GM20431 (cell line): Measurements from ENCODE around the gene MTHFD1.

Experiments
- in situ Hi-C: fragments of 300-500 bp; cut with MseI, MboI; formaldehyde crosslinking; loops from one replicate; pipeline ENCODE4 v1.15.0; 2020; ENCODE audit warnings: low sequenced_read_pairs; ENCODE audit not compliant: unreplicated experiment

Gene MTHFD1

DNA sequence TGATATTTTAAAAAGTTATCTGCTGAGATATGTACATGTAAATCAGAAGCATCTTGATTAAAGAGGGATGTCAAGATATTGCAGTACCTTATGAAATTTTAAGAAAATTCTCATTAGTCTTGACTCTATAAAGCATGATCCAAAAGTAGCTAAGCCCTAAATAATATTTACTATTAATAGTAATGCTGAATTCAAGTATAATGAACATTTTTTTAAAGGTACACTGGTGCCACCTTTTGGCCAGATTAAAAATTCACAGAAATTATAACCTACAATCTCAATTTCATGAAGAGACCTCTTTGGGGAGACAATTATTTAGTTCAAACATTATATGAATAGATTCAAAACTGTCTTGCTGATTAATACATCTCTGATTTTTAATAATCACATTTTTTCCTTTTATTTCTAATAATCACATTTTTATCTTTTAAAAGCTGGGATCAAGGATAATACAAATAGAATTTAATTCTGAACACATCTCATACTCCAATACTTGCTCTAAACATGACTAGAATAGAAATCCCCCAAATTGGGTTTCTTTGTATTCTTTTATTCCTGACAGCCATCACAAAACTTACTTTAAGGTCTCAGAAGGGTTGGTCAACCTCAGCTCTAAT lies 90.6 kb downstream of the MTHFD1 start:
- in situ Hi-C loops, result no loop called here

DNA sequence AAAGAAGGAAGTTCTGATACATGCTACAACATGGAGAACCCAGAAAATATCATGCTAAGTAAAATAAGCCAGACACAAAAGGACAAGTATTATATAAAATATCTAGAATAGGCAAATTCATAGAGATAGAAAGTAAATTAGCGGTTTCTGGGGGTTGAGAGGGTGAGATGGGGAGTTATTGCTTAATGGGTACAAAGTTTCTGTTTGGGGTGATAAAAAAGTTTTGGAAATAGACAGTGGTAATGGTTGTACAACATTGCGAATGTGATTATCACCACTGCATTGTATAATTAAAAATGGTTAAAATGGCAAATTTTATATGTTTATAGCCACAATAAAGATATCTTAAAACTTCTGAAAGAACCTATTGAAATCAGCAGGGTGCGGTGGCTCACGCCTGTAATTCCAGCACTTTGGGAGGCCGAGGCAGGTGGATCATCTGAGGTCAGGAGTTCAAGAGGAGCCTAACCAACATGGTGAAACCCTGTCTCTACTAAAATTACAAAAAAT lies 100.5 kb downstream of the MTHFD1 start:
- in situ Hi-C loops, result no loop called here

DNA sequence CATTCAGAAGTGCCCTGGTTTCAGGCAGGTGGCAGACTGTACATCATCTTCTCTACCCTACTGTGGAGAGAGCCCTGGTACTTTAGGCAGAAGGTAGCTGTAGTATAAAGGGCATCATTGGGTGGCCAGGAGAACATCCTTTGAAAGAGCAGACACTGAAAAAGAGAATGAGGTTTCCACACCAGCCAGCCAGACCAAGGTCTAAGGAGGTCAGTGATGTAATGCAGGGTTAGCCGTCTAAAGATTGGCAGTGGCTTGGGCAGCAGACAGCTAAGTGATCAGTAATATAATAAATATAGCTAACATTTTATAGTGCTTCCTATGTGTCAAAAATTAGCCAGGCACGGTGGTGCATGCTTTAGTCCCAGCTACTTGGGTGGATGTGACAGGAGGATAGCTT lies 103.5 kb downstream of the MTHFD1 start:
- in situ Hi-C loops, result no loop called here

DNA sequence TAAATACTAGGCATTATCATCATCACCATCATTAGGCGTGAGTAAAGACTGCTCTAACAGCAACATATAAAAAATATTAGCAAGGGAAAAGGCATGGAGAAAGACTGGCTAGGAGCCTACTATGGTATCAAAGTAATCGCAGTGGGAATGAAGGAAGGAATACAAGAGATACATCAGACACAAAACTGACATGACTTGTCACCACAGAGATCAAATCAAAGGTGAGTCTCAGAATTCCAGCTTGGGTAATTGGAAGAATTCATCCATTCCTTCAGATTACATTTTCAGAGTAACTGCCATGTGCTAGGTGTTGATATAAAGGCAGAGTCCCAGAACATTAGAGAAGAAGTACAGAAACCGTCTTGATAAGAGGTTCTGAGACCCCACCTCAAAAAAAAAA lies 105.3 kb downstream of the MTHFD1 start:
- in situ Hi-C loops, result no loop called here

DNA sequence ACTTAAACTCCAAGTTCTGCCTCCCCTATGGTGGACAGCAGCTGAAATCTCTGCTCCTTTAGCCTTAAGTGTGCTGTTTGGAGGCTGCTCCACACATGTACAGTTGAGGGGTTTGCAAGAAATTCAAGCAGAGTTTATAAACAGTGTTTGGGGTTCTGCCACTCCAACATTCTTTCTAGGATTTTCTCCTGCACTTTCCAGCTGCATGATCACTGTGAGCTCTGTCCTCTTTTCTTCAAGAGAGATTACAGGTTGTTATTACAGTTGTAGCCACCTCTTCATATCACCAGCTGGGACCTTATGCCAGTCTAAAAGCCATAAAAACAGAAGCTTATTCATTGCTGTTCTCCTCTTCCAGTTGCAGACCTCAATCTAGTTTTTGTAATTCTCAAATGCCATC lies 107.1 kb downstream of the MTHFD1 start:
- in situ Hi-C loops, result no loop called here

DNA sequence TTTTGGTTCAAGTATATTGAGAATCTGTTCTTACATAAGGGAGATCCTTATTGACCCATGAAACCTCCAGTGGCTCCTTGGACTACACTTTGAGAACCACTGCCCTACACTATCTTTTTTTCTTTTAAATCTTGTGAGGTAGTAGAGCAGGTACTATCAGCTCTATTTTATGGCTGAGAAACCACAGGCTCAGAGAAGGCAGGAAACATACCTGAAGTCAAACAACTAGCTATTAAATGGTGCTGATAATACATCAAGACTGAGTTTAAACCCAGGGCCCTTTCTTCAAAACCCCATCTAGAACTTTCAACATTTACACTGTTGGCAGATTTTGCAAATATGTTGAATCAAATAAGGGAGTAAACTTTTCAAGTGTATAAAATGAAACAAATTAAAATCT lies 108.6 kb downstream of the MTHFD1 start:
- in situ Hi-C loops, result no loop called here

DNA sequence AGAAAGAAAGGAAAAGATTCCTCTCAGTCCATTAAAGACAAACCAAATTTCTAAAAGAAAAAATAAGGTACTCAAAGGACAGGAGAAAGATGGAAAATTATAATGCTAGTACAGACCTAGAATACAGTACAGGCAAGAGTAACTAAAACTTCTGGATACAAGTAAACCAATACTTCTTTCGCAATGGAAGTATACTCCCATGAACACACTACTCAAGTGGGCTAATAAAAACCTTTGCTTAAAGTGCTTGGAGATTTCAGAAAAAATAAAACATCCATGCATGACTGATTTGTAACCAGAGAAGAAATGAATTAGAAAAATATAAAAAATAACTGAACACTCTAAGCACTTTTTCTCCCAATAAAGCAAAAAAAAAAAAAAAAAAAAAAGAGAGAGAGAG lies 111.9 kb downstream of the MTHFD1 start:
- in situ Hi-C loops, result no loop called here

DNA sequence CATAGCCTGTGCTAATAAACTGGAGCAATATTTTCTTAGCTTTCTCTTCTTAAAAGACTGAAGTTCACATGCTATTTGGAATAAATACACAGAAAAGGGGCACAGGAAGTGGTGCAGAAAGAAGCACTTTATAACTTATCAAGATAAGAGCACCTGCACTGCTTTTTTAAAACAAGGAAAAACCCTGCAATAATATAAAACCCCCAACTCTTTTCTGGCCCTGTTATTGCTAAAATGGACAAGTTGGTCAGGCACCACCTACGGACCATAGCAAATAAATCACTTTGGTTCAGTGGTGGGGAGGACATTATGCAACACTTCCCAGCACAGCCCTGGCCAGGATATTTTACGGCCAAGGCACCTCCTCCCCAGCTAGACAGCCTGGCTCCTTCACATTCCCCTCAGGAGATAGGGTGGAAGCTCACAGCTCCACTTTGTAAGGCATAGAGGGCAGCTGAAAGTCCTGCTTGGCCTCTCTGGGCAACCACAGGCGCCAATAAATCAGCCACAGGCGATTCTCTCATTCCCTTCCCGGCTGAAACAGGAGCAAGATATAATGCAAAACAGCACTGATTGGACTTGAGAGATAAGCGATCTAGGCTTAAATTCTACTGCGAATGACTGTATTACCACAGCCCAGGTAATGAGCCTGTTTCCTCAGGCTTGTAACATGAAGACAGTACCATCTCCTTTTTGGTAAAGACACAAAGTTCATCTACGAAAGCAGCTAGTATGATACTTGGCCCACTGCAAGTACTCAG lies 113.4 kb downstream of the MTHFD1 start:
- in situ Hi-C loops, result no loop called here

DNA sequence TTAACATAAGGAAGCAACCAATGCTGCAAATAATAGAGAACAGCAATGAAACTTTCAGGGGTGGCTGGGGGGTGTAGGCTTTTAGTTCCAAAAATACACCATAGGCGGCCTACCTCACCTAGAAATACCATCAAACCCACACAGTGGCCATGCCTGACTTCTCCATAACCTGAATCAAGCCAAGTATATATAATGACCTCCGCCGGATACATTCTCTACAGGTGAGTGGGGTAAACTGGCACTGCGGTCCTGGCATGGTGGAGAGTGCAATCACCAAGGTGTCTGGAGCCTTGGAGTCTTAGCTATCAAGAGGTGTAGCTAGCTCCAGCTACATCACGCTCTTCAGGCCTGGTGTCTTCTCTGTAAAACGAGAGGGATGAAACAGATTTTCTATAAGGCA lies 114.3 kb downstream of the MTHFD1 start:
- in situ Hi-C loops, result no loop called here

DNA sequence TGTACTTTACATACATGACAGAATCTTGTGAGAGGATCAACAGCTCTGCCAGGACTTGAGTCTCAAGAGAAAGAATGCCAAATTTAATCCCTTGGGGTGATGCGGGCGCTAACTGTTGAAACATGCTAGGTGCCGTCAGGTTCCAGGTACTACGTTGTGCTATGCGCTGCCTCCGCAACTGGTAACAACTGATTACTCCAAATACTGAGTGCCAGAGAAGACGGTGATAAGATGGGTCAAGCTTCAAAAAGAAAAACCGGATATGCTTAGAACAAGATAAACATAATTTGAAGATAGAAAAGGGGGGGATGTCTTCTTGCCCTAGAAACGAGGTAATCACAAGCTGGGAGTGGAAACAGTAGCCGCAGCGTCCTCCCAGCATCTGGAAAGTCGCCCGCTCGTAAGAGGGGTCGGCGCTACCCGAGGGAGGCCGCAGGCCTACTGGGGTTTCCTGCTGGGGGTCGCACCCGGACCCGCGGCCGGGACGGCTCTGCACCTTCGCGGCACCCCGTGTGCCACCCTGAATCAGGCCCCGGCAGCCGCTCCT lies 114.8 kb downstream of the MTHFD1 start:
- in situ Hi-C loops, result no loop called here

DNA sequence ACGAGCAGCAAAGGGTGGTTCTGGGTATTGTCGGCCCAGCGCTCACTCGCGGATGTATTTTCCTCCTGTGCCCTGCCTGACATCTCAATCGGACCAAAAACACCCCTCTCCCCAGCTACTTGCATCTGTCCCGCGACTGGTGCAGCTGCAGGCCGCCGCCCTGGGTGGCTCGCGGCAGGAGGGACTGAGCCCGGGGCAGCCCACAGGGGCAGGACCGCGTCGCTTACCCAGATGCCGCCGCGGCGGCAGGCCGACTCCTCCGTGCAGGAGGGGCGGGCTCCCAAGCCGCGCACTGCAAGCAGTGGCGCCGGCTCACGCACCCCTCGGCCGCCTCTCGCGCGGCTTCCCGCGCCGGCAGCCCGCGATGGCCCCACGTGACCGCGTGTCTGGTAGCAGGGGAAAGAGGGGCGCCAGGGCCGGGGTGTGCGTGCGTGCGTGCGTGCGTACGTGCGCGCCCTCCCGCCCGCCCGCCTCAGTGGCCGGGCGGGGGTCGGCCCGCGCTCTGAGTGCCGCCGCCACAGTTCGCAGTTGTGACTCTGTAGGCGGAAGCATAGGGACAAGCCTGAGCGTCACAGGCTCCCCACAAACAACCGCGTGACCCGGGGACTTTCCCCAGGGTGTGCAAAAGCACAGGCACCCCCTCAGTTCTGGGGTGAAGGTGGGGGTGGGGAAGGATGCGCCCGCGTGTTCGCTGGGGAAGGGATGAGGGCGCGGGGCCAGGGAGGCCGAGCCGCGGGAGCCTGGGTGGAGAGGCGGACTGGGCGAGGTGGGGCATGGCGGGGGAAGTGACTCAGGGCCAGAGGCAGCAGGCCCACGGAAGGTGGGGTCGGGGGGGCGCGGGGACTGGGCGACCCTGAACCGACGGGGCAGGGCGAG lies 115.5 kb downstream of the MTHFD1 start, which contains the start of gene ZBTB25:
Gene ZBTB25, minus strand, starts transcription at position 405 of the 876 bp plus-strand sequence. CDS start 13,305 bp downstream, outside the sequence.
- in situ Hi-C loops, result no loop called here

DNA sequence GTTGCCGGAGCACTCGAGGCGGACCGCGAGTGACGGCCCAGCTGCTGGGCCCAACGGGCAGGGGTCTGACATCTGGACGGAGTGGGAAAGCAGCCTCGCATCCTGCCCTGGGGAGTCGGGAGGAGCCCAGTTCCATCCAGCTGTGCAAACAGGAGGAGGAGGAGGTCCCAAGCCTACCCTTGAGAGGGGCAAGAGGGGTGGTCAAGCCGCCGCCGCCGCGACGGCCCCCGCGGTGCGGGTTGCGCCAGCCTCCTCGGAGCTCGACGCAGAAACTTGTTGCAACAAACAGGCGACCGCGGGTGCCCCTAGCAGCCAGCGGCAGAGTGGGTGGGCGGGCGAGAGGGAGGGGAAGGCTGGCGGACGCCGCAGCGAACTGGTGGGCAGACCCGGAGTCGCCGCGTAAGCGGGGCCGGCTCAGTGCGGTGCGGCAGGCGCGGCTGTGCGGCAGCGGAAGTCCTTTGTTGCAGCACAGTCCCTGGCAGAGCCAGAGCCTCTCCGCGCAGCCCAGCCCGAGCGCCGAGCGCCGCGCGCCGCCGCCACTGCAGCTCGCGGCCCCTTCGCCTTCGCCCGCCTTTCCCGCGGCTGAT lies 116.2 kb downstream of the MTHFD1 start, which contains the start of gene ZBTB1:
Gene ZBTB1, plus strand, starts transcription at position 461 of the 587 bp plus-strand sequence. CDS start 16,735 bp downstream, outside the sequence.
- in situ Hi-C loops, result no loop called here

DNA sequence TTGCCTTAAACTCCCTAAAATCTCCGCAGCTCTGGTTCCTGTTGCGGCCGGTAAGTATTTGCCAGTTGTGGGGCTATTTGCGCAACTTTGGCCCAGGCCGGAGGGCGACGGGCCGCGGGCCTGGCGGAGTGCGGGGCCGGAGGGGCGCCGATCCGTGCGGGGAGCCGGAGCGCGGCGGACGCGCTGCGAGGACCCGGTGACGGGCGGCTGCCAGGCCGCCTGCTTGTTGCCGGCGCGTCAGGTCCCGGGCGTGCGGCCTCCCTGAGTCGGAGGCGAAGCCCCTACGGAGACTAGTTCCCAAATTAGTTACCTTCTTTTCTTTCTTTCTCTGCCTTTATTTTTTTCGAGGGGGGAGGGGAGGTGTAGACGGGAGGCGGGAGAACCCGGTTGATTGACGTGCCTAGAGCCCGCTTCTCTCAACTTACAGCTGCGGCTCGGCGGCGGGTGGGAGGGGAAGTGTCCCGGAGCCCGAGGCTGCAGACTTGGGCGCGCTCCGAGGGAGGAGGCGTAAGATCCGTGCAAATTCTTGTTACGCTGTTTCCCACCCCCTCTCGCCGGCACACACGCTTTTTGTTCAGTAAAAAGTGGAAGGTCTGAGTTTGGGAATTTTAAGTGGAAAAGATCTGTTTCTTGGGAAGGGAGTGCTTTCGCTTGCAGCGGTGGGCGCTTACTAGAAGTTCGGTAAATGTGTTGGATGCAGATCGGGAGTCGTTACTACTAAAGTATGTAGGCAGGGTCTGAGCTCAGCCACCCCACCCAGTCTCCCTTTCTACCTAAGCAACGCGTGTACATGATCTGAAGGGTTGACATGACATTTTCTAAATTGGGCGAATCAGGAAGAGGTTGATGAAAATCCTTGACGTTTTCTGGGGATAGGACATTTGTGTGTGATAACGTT lies 117.0 kb downstream of the MTHFD1 start:
- in situ Hi-C loops, result no loop called here

DNA sequence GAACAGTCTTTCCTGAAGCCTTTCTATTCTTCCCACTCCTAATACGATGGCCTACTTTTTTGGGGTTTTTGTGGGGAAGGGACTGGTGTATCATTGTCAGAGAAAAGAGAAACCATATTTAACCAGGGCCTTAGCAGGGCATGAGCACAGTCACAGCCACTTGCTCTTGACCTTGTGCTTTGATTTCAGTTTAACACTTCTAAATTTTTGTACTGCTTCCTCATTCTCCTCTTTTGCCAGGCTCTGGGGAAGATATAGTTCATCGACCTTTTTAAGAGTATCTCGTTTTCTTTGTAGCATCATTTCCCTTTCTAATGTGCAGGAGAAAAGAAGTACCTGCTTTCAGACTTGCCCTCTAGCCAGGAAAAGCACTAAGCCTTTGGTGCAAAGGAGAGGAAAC lies 118.6 kb downstream of the MTHFD1 start:
- in situ Hi-C loops, result no loop called here

DNA sequence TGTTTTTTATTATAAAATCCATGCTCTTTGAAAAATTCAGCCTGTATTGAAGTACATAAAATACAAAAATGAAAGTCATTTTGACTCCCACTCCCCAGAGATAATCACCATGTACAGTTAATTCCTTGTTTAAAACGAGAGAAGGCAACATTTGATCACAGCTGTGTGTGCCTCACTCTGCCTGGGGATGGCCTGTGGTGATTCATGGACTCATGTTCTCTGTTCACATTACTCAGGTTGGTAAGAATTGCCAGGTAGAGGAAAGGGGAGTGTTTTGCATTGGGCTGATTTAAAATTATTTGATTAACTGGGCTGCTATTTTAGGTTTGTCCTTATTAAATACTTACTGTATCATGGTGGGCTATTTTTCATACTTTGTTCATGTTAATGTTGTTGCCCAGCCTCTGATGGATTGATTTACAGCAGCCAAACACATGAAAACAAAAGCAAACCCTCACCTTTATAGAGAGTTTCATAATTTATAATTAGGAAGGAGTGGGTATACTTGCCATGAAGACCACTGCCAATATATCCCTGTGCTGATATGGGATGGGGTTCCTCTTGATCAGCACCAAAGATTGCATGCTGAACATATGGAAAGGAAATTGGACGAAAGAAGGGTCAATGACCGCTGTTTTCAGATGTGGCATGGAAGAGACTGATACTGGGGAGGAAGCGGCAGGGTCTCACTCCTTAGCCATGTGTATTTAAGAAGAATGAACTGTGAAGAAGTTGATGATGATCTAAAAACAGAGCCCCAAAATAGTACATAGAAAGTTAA lies 119.4 kb downstream of the MTHFD1 start:
- in situ Hi-C loops, result no loop called here

DNA sequence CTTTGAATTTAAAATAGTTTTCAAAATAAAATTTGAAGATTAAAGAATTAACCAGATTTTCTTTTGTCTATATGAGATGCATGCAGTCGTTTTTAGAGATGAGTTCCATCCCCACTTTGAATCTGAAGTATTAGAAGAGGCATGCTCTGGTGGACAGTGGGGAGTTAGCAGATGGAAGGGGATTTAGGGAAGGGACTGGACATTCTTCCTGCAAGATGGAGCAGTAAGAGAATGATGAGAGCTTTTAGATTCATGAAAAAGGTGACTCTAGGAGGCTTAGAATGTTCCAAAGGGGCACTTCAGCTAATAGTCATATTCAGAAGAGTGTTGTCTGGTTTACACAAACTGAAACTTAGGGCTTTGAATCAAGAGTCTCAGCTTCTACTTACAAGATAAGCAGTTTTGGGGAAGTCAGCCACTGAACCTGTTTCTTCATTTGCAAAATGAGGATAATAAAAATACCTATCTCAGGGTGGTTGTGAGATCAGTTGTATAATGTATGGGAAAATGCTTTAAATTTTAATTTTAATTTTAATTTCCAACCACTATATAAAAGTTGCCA lies 120.1 kb downstream of the MTHFD1 start:
- in situ Hi-C loops, result no loop called here

DNA sequence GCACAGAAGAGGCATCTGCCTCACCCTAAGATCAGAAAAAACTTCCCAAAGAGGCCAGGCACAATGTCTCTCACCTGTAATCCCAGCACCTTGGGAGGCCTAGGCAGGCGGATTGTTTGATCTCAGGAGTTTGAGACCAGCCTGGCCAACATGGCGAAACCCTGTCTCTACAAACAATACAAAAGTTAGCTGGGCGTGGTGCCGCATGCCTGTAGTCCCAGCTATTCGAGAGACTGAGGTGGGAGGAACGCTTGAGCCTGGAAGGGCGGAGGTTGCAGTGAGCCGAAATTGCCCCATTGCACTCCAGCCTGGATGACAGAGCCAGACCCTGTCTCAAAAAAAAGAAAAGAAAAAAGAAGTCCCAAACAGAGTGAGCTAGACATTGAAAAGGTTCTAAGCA lies 120.9 kb downstream of the MTHFD1 start:
- in situ Hi-C loops, result no loop called here
